GM21367 (cell line): ENCODE results near the gene ASPRV1.

Source experiments
- ATAC-seq: cut with Tn5 transposase; IDR thresholded peaks from one replicate; pipeline ENCODE4 v1.9.1; 2021; ENCODE audit not compliant: unreplicated experiment

ASPRV1 gene

GRCh38 chr2:69943843-69944525, 17.4 kb downstream of the ASPRV1 start:
- no peak for ATAC-seq

- no peak for ATAC-seq
These were observed 18.2 kb downstream of the ASPRV1 start for GRCh38 chr2:69943000-69943842.

GRCh38 chr2:69940691-69941090, 20.7 kb downstream of the ASPRV1 start:
- ATAC-seq, result no peak

- ATAC-seq, result no peak
These were observed 21.7 kb downstream of the ASPRV1 start for GRCh38 chr2:69939722-69940121.

- ATAC-seq, result no peak
These were observed 23.5 kb downstream of the ASPRV1 start for GRCh38 chr2:69937968-69938367.

- no peak for ATAC-seq
These were observed 24.5 kb downstream of the ASPRV1 start for GRCh38 chr2:69936906-69937305.

- ATAC-seq, result no peak
These were observed 26.4 kb downstream of the ASPRV1 start for GRCh38 chr2:69935011-69935410.

- ATAC-seq, result no peak
These were observed 26.9 kb downstream of the ASPRV1 start for GRCh38 chr2:69934614-69934908.

- ATAC-seq, result no peak
These were observed 27.4 kb downstream of the ASPRV1 start for GRCh38 chr2:69933839-69934613.

- no peak for ATAC-seq
These were observed 28.1 kb downstream of the ASPRV1 start for GRCh38 chr2:69933254-69933828.

GRCh38 chr2:69932596-69932922, 28.9 kb downstream of the ASPRV1 start:
- ATAC-seq, result no peak

- no peak for ATAC-seq
These were observed 29.4 kb downstream of the ASPRV1 start for GRCh38 chr2:69931832-69932595.

GRCh38 chr2:69926849-69927515, 34.4 kb downstream of the ASPRV1 start:
- ATAC-seq, result no peak

- no peak for ATAC-seq
These were observed 38.3 kb downstream of the ASPRV1 start for GRCh38 chr2:69923116-69923515.

GRCh38 chr2:69918401-69918800, 43.0 kb downstream of the ASPRV1 start:
- no peak for ATAC-seq

- ATAC-seq, result no peak
These were observed 43.6 kb downstream of the ASPRV1 start for GRCh38 chr2:69917852-69918251.

GRCh38 chr2:69916106-69916505, 45.3 kb downstream of the ASPRV1 start:
- no peak for ATAC-seq

GRCh38 chr2:69914950-69915945, 46.2 kb downstream of the ASPRV1 start, which contains the start of gene MXD1:
TSS of gene MXD1 (plus strand) at chr2:69915109. CDS start at chr2:69915331, 222 bp downstream.
- ATAC-seq, result no peak
